Esophagus mucosa (tissue), 1 donor: ENCODE results near the gene MYL1. TPM values are rescaled to one million over a fixed set of nuclear protein-coding genes. Genes with fewer than 3 reads are reported as not detected.

Experiments
- ATAC-seq: fragments of 200-7000 bp; cut with Tn5 transposase; one replicate; pipeline ENCODE4 v1.9.1; 2020
- total RNA-seq: library from RNA; stranded (reverse); gene quantifications from one replicate; pipeline ENCODE4 v1.2.4, GENCODE V29; 2023
- donor health status: DM: yes; HTN: yes; CAD: no.

The MYL1 gene
- total RNA-seq, 1 donor from 2014 or later, result 0.44 TPM

- ATAC-seq, result no peak
These were observed 50.7 kb downstream of the MYL1 start for GRCh38 chr2:210264282-210264681.

- ATAC-seq, result no peak
These were observed 51.1 kb downstream of the MYL1 start for GRCh38 chr2:210263841-210264240.

GRCh38 chr2:210262036-210262435, 52.9 kb downstream of the MYL1 start:
- no peak for ATAC-seq

GRCh38 chr2:210259687-210260086, 55.3 kb downstream of the MYL1 start:
- ATAC-seq, result no peak

GRCh38 chr2:210252699-210253606, 62.0 kb downstream of the MYL1 start:
- ATAC-seq, result no peak

GRCh38 chr2:210250622-210251021, 64.4 kb downstream of the MYL1 start:
- ATAC-seq, result no peak

Other genes starting within 250 kb of the MYL1 start
- gene KANSL1L, start 143.8 kb downstream of the MYL1 start, total RNA-seq, result 6.4 TPM
- gene ACADL, start 89.7 kb downstream of the MYL1 start, total RNA-seq, result 0.32 TPM
- 32.4 TPM for gene LANCL1, start 161.6 kb upstream of the MYL1 start, total RNA-seq
- 4.7 TPM for gene CPS1, start 241.4 kb upstream of the MYL1 start, total RNA-seq